UCSD-AML1 (cell line): ENCODE results near the gene TLX3.
"Not testable (repeated sequence)": the region's sequence is repeated elsewhere in the genome, so short reads cannot be mapped to it uniquely, and the experiment has no call there.

Source experiments
- DNase-seq: peaks from one replicate; lab custom pipeline; 2025; ENCODE audit not compliant: unreplicated experiment; lab: John Stamatoyannopoulos, UW

The TLX3 gene

GRCh38 chr5:171308453-171309275 is at the start of gene TLX3:
TLX3 (plus strand) TSS chr5:171309248; CDS start chr5:171309366, 118 bp downstream.
- DNase-seq: no peak

DNA sequence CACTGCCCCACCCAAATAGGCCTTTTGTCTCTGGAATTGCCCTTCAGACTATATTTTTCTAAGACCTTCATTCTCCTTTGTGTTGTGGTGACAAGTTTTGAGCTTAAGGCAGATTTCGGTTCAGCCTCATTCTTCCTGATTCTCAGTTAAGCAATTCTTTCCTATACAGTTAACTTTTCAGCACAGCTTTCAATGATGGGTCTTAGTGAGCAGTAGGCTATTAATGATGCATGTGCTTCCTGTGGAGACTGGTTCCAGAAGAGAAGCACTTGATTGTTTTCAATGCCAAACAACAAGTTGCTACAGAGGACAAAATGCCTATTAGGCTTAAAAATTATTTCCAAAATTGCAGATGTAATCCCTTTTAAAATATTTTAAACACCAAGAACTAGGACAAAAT is 47.7 kb upstream of the TLX3 start:
- no peak for DNase-seq

- DNase-seq: no peak
Measured at GRCh38 chr5:171261904-171262303, 47.1 kb upstream of the TLX3 start.

DNA sequence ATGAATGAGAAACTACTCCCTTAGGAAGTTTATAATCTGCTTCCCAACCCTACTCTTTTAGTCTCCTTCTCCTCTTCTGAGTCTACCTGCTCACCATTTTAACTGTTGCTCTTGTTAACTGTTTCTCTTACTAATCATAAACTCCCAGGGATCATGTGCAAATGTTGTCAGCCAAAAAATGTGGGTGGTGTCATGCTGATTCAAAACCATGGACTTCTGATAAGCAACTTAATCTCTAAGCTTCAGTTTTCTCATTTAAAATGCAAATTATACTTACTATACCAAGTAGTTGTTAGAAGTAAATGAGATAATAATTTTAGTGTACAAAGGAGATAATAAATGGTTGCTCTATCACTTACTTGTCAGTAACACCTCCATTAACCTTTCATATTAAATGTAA is 45.9 kb upstream of the TLX3 start:
- DNase-seq: no peak

- DNase-seq: no peak
Measured at GRCh38 chr5:171264843-171265242, 44.2 kb upstream of the TLX3 start.

- no peak for DNase-seq
Measured at GRCh38 chr5:171268700-171269620, 40.1 kb upstream of the TLX3 start.

DNA sequence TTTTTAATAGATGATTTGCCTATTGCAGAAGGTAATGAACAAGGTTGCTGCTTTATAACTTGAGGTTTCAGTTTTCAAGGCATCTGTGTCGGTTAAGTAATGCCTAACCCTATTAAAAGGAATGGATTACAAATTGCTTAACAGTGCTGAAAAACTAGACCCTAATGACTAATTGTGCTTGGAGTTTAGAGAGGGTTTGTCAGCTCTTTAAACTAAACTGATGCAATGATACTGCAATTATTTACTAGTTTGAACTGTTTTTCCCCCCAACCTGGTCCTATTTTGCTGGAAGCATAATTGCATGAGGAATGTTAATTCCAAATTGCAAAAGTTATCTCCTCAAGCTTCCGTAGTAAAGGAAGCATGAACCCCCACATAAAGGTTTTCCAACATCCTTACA is 39.3 kb upstream of the TLX3 start:
- DNase-seq: no peak

DNA sequence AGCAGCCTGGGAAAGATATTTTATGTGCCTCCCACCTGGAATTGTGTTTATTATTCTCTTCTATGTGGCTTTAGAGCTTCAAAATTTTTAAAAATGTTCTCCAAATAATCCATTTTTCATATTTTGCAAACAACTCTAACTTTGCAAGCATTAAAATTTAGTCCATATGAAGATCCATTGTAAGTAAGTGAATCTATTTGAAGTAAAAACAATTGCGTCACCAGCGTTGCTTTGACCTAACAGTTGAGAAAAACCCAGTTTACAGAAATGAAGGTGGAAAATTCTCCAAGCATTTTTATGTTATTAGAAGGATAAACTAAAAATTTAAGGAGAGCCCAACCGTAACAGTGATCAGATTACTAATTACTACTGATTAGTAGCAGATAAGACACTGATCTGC is 38.9 kb upstream of the TLX3 start:
- DNase-seq: no peak

GRCh38 chr5:171271798-171272197 is 37.2 kb upstream of the TLX3 start:
- no peak for DNase-seq

- DNase-seq: no peak
Measured at GRCh38 chr5:171272996-171273970, 35.8 kb upstream of the TLX3 start.

- no peak for DNase-seq
Measured at GRCh38 chr5:171275841-171276544, 33.1 kb upstream of the TLX3 start.

- DNase-seq: no peak
Measured at GRCh38 chr5:171283753-171284152, 25.3 kb upstream of the TLX3 start.

GRCh38 chr5:171285465-171285864 is 23.6 kb upstream of the TLX3 start:
- DNase-seq: no peak

DNA sequence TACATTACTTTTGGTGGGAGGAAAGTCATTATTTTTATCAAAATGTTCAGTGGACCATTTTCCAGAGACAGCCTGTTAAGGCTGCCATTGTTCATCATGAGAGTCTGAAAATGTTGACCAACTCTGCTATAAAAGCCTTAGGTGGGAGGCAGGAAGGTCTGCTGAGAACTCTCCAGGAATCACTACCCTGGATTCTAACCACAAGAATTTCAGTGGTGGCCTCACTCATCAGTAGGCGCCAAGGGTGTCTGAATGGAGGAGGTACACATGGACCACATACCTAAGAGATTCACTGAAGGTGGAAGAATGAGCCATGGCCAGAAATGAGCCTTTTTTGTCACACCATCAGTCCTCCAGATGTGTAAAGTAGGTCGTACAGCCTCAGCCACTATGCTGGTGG is 21.0 kb upstream of the TLX3 start:
- DNase-seq: no peak

DNA sequence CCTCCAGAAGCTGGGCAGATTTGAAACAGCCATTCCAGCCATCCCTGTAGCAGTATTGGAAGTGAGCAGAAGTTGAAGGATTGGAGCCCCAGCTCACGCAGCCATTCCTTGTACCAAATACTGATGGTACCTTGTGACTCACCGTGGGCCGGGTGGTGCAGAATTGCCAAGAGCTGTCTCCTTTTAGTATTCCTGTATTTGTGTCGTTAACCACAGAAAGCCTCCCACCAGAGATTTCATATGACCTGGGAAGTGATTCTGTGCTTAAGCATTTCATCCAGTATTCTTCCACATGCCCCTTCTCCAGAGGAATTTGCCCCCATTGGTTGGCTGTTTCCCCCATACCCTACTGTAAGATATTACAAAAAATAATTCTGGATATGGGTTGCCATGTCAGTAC is 17.7 kb upstream of the TLX3 start:
- no peak for DNase-seq

DNA sequence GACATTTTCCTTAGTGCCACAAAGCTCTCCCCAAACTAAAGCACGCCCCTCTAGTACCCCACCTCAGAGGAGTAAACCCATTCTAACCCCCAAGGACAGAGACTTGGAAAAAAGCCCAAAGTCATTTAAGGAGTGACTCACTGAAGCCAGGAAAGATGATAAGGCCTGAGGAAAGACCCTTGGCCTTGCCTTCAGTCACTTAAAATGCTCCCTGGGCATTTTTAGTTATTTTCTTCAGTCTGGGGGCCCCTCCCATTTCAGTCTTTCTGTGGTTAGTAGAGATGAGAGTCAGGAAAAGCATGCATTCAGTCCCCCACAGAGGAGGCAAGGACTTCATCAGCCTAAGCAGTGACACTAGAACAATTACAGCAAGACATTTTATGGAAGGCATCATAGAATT is 13.7 kb upstream of the TLX3 start:
- DNase-seq: no peak

- no peak for DNase-seq
Measured at GRCh38 chr5:171295801-171296200, 13.2 kb upstream of the TLX3 start.

- not testable (repeated sequence) for DNase-seq
Measured at GRCh38 chr5:171297941-171298340, 11.1 kb upstream of the TLX3 start.

- no peak for DNase-seq
Measured at GRCh38 chr5:171299228-171299627, 9.8 kb upstream of the TLX3 start.

GRCh38 chr5:171299851-171300250 is 9.2 kb upstream of the TLX3 start:
- no peak for DNase-seq
